ENCODE measurements around the gene ATP2A2.
"Not testable (repeated sequence)": the region's sequence is repeated elsewhere in the genome, so short reads cannot be mapped to it uniquely, and the experiment has no call there.

The ATP2A2 gene

DNA sequence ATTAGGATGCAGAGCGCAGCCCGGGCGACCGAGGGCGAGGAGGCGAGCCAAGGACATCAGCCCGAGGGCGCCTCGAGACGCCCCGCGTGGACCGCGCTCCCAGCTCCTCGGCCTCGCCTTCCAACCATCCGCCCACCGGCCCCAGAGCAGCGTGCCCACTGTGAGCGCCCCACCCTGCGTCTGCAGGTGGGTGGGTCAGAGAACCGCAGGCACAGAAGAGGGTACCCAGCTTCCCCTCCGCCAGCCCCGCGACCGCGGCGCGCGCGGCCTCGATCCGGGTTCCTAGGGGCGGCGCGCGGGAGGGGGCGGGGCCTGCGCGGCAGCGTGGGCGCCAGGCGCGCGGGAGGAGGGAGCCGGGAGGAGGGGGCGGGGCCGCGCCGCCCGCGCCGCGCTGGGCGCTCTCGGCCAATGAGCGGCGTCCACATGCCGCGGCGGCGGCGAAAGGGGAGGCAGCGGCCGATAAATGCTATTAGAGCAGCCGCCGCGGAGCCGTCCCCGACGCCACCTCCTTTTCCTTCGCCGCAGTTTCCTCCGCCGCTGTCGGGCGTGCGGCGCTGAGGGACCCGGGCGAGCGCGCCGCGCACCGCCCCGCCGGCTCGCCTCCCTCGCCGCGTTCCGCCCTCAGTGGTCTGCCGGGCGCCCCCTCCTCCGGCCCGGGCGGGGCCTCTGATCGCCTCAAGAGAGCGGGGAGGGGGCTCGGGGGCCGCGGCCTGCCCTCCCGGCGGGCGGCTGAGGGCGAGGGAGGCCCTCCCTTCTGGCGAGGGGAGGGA lies at the start of gene ATP2A2:
ATP2A2 (plus strand) TSS at position 469 of the 770 bp plus-strand sequence. CDS start 543 bp downstream, outside the sequence.
- DNase-seq (ENCODE audit: low read depth): peak; percentile 82

GRCh38 chr12:110233212-110233903 lies 47.7 kb upstream of the ATP2A2 start:
- DNase-seq (ENCODE audit: low read depth): no peak

- DNase-seq (ENCODE audit: low read depth): no peak
These were observed 46.7 kb upstream of the ATP2A2 start for GRCh38 chr12:110234331-110234751.

DNA sequence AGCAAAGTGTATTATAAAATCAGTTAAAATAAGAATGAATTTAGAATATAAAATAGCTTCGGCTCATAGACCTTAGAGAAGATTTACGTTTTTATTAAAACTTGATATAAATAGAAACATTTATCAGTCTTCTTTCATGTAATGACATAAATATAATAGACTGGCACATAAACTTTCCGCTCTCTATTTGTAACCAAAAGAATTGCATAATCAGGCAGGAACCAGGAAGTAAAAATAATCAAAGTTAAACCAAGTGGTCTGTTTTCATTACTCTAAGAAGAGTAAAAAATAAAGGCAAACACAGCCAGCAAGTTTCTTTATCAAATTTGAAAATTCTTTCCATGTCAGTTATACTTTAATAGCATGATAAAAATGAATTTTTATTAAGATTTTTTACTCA lies 46.3 kb upstream of the ATP2A2 start:
- no peak for DNase-seq (ENCODE audit: low read depth)

DNA sequence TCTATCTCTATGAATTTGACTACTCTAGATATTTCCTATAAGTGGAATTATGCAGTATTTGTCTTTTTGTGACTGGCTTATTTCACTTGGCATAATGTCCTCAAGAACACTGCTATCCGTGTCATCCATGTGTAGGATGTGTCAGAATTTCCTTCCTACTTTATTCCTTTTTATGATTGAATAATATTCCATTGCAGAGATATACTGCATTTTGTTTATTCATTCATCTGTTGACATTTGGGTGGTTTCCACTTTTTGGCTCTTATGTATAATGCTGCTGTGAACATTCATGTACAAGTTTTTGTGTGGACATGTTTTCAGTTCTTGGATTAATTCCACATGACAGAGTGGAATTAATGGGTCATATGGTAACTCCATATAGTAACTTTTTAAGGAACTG lies 45.7 kb upstream of the ATP2A2 start:
- no peak for DNase-seq (ENCODE audit: low read depth)

DNA sequence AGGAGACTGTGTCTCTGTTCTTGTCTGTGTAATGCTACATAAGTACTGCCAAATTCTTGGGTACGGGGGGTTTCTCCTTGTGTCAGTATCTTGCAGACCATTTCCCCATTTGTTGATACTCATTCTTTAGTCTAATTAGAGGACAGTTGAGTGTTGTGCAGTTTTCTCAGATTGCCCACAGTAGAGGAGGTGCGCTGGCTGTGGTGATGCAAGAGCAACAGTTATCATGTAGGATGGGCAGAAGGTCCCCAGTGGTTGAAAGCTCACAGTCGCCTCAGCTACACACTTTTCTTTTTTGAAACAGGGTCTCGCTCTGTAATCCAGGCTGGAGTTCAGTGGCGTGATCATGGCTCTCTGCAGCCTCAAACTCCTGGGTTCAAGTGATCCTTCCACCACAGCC lies 37.8 kb upstream of the ATP2A2 start:
- DNase-seq (ENCODE audit: low read depth): no peak

- no peak for DNase-seq (ENCODE audit: low read depth)
These were observed 36.7 kb upstream of the ATP2A2 start for GRCh38 chr12:110244372-110244771.

DNA sequence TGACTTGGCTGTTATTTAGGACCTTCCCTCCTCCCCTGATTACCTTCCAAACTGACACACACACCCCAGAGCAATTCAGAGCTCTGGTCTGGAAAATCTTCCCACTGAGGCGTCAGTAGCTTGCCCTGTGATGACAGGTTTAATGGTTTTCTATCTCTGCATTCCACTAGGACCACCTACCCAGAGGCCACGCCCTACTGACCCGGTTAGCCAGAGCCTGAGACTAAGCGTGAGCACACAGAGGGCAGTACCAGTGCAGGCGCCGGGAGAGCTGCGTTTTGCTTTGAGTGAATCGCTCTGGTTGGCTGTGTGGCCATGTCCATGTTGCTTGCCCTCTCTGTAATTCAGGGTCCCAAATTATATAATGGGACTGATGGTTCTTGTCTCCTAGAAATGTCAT lies 36.2 kb upstream of the ATP2A2 start:
- no peak for DNase-seq (ENCODE audit: low read depth)

- no peak for DNase-seq (ENCODE audit: low read depth)
These were observed 35.7 kb upstream of the ATP2A2 start for GRCh38 chr12:110245369-110245772.

DNA sequence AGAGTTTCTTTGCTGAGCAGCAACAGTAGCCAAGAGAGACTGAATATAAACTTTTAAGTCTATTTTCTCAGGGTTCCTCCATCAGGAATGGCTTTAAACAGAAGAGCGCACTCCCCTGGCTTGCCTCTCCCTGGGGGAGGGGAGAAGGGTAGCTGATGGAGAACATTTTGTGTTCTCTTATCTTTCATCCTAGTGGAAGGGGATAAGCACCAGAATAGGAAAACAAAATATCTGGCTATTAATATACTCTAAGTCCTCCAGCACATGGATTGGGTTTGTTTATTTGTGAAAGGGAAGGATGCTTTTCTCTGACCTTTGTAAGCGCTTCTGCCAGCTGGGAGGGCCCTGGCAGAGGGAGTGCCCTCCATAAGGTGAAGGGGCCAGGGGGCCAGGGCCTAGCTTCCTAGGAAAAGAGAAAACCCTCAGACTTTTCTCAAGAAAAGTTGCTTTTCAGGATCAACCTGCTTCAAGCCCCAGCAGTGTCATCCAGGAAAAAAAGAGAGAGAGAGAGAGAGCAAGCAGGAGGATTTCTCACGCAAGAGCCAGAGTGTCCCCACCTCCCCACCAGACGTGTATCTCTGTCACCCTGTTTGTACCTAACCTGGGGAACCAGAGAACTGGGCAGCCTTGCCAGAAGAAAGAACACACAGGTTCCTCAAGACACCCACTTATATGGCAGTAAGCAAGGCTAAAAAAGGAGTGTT lies 34.3 kb upstream of the ATP2A2 start:
- DNase-seq (ENCODE audit: low read depth): no peak

DNA sequence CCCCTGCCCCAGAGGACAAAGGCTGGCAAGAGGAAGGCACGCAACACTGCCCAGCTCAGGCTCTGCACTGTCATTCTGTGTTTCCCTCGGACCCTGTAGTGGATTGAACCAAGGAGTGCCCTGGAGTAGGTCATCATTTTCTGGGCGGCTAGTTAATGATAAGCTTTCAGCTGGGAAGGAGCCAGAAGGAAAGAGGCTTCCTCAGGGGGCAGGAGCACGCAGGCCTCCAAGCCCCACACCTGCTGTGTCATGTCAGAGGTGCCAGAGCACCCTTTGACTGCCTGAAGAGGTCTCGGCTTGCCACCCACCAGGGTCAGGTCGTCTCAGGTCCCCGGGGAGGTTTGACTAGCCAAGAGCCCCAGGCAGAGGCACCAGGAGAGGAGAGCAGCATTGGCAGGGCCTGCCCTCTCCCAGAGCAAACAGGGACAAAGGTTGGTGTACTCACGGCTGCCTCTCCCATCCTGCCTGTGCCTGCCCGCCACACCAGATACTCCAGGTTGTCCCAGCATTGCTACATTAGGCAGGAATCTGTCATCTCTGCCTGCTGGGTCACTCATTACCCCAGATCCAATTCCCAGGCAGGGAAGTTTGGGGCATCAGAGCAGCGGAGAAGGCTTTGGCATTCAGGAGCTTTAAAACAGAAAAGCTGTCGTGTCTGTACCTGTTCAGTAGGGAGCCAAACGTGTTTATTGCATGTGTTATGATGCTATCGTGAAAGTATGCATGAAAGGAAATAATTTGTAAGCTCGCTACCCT lies 33.5 kb upstream of the ATP2A2 start:
- no peak for DNase-seq (ENCODE audit: low read depth)

GRCh38 chr12:110248096-110248447 lies 33.0 kb upstream of the ATP2A2 start:
- no peak for DNase-seq (ENCODE audit: low read depth)

DNA sequence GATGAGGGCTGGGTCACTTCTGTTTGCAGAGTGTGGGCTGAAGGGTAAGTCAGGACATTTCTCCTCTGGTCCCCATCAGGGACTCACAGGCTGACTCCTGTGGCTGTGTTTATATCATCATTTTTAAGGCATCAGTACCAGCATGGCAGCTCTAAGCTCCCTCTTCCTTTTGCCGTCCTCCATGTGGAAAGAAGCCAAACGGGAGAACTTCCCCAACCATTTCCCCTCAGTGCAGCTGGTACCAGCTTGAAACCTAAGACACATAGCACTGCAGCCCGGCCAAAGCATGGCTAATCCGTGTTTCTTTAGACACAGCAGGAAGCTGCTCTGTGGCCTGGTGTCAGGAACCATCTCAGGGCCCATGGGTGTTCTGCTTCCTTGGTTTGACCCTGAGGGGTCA lies 31.9 kb upstream of the ATP2A2 start:
- no peak for DNase-seq (ENCODE audit: low read depth)

DNA sequence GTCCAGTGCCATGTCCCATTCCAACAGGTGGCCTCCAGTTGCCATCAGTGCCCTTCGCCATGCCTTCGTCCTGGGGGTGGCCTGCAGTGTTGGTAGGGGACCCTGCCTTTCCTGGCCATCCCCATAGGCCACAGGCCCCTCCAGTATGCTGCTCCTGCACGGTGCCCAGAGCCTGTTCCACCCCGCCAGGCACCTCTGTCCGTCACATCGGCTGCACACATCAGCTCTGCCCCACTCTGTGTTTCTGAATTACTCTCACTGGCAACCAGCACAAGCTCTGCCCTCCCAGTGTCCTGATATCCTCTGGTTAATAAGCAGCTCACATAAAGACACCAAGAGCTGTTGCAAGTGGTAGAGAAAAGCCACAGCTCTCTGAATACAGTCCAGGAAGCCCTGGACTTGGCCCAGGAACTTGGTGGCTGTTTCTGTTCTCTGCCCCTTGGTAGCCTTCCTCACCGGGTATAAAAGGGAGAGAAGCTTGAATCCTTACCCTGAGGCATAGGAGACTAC lies 31.3 kb upstream of the ATP2A2 start:
- DNase-seq (ENCODE audit: low read depth): no peak

DNA sequence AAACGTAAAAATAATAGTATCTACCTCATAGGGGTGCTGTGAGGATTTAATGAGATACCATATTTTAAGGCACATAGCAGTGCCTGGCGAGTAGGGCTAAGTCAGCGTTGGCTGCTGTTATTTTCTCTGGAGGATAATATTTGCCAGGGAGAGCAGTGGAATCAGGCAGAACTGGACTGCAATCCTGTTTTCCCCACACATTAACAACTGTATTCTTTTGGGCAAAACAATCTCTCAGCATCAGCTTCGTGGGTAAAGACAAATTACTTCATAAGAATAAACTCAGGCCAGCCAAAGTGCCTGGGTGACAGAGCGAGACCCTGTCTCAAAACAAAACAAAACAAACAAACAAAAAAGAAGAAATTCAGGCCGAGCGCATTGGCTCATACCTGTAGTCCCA lies 29.7 kb upstream of the ATP2A2 start:
- no peak for DNase-seq (ENCODE audit: low read depth)

DNA sequence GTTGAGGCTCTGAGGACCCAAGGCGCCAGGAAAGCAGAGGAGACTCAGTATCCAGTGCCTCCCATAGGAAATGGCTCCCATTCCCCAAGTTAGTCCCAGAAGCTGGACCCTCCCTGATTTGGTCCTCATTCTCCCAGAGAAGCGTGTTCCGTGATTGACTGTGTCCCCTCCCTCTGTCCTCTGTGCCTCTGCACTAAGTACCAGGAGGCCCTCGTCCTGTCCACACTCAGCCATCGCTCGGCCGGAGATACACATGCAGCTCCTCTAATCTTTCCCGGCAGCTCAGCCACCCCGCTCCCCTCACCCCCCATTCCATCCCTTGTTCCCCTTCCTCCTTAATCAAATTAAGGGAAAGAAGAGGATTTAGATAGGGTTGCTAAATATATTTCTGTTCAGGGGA lies 28.3 kb upstream of the ATP2A2 start:
- DNase-seq (ENCODE audit: low read depth): no peak

DNA sequence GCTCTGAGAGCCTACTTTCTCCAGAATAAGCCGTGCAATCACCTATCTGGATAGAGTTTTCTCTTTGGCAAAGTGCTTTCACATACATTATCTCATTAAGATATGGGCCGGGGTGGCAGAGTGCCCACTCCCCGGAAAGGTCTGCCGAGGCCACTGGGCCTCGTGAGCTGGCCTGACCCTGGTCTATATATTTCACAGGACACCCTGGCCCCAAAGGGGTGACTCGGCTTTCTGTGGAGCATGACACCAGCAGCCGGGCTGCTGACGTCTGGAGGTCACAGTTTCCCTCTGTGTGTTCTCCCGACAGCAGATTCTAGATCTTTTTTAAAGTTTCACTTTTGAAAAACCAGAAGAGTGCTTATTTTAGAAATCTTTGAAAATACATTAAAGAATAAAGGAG lies 27.9 kb upstream of the ATP2A2 start:
- no peak for DNase-seq (ENCODE audit: low read depth)

DNA sequence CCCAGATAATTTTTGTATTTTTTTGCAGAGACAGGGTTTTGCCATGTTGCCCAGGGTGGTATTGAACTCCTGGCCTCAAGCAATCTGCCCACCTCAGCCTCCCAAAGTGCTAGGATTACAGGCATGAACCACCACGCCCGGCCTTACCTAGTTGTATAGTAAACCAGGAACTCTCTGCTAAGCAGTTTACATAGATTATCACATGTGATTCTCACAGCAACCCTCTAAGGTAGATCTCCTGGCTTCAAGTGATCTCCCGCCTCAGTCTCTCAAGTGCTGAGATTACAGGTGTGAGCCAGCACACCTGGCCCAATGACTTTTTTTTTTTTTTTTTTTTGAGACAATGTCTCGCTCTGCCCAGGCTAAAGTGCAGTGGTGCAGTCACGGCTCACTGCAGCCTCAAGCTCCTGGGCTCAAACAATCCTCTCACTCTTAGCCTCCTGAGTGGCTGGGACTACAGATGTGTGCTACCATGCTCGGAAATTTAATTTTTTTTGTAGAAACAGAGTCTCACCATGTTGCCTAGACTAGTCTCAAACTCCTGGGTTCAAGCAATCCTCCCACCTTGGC lies 26.0 kb upstream of the ATP2A2 start:
- no peak for DNase-seq (ENCODE audit: low read depth)

GRCh38 chr12:110255890-110256456 lies 25.1 kb upstream of the ATP2A2 start:
- DNase-seq (ENCODE audit: low read depth): not testable (repeated sequence)

DNA sequence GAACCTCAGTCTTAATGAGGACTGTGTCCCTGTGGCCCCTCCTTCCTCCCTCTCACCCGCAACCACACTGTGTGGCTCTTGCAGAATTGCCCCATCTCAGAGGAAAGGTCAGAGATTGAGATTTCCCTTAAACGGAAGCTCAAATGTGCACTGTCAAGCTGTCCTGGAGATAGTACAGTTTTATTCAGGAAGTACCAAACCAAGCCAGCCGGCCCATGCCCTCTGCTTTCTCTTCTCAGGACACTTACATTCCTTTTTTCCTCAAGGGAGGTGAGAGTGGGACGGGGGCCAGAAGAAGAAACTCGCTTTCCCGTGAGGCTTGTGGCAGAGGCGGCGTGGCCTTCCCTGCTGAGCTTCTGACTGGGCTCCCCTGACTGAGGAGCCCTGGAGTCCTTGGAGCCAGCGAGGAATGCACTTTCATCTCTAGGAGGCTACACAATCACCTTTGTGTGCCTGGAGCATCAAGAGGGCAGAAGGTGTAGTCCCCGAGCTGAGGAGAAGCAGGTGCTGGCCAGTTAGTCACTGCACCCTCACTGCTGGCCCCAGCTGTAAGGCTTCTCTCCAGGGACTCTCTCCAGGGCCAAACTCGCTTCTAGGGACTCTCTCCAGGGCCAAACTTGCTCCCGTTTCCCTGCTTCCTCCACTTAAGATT lies 24.1 kb upstream of the ATP2A2 start:
- no peak for DNase-seq (ENCODE audit: low read depth)

- DNase-seq (ENCODE audit: low read depth): no peak
These were observed 22.6 kb upstream of the ATP2A2 start for GRCh38 chr12:110258466-110258865.
